Liver (tissue), 9 donors: ENCODE data around the gene RNLS. TPM values are rescaled to one million over a fixed set of nuclear protein-coding genes. Genes with fewer than 3 reads are reported as not detected.

Experiments used
- DNase-seq: peaks from one replicate; pipeline ENCODE4 v3.0.0-alpha.2; 2017; ENCODE audit warnings: low spot score
- H3K27ac ChIP-seq, 2 donors: one replicate each; pipeline ENCODE4 v1.7.0; 2013; ENCODE audit warnings: inconsistent platforms in 2 of 2, low read length in 2 of 2, control low read depth in 1 of 2, low read depth in 1 of 2, mild to moderate bottlenecking in 1 of 2
- H3K27me3 ChIP-seq, 4 donors: one replicate each; pipeline versions ENCODE4 v1.6.1 to v1.7.0; 2013; ENCODE audit warnings: low read length in 3 of 4, inconsistent platforms in 1 of 4, mild to moderate bottlenecking in 1 of 4, moderate library complexity in 1 of 4; ENCODE audit not compliant: control insufficient read depth in 4 of 4, insufficient read depth in 4 of 4
- H3K36me3 ChIP-seq, 4 donors: one replicate each; pipeline versions ENCODE4 v1.6.1 to v1.7.0; 2013; ENCODE audit warnings: low read length in 3 of 4, mild to moderate bottlenecking in 3 of 4, low read depth in 1 of 4, moderate library complexity in 1 of 4; ENCODE audit not compliant: control insufficient read depth in 4 of 4, insufficient read depth in 3 of 4
- H3K4me1 ChIP-seq, 4 donors: one replicate each; pipeline versions ENCODE4 v1.6.1 to v1.7.0; 2013; ENCODE audit warnings: low read length in 3 of 4, mild to moderate bottlenecking in 3 of 4, moderate library complexity in 1 of 4; ENCODE audit not compliant: control insufficient read depth in 4 of 4, insufficient read depth in 4 of 4
- H3K4me3 ChIP-seq, 3 donors: one replicate each; pipeline versions ENCODE4 v1.6.1 to v1.7.0; 2013; ENCODE audit warnings: low read length in 3 of 3, control low read depth in 1 of 3, low read depth in 1 of 3, mild to moderate bottlenecking in 1 of 3
- H3K9ac ChIP-seq, 2 donors: one replicate each; pipeline ENCODE4 v1.7.0; 2013; ENCODE audit warnings: low read length in 2 of 2, mild to moderate bottlenecking in 2 of 2, moderate library complexity in 2 of 2, control low read depth in 1 of 2, low read depth in 1 of 2
- H3K9me3 ChIP-seq, 4 donors: one replicate each; pipeline versions ENCODE4 v1.6.1 to v1.7.0; 2013; ENCODE audit warnings: low read length in 3 of 4; ENCODE audit not compliant: control insufficient read depth in 4 of 4
- EGR1 ChIP-seq, 2 donors: IDR thresholded peaks; 2 replicates each; pipeline ENCODE4 v1.6.1; 2016 to 2018; ENCODE audit warnings: antibody characterized with exemption in 2 of 2, low read depth in 2 of 2
- FOXA1 ChIP-seq: IDR thresholded peaks from 2 replicates; pipeline ENCODE4 v1.6.1; 2016; ENCODE audit warnings: antibody characterized with exemption
- GABPA ChIP-seq, 2 donors: IDR thresholded peaks in 1 of 2; conservative IDR thresholded peaks in 1 of 2; 2 replicates each; pipeline ENCODE4 v1.6.1; 2016; ENCODE audit warnings: antibody characterized with exemption in 2 of 2, mild to moderate bottlenecking in 1 of 2, moderate library complexity in 1 of 2
- HNF4A ChIP-seq, 2 donors: conservative IDR thresholded peaks; 2 replicates each; pipeline ENCODE4 v1.6.1; 2016; ENCODE audit warnings: antibody characterized with exemption in 2 of 2, mild to moderate bottlenecking in 2 of 2
- HNF4G ChIP-seq: IDR thresholded peaks from 2 replicates; pipeline ENCODE4 v1.6.1; 2016; ENCODE audit warnings: antibody characterized with exemption
- JUND ChIP-seq, 2 donors: IDR thresholded peaks; 2 replicates each; pipeline ENCODE4 v1.6.1; 2016; ENCODE audit warnings: antibody characterized with exemption in 2 of 2
- NR2F2 ChIP-seq: IDR thresholded peaks from 2 replicates; pipeline ENCODE4 v1.6.1; 2016; ENCODE audit warnings: antibody characterized with exemption
- RXRA ChIP-seq, 2 donors: IDR thresholded peaks; 2 replicates each; pipeline ENCODE4 v1.6.1; 2017 to 2018; ENCODE audit warnings: antibody characterized with exemption in 2 of 2, mild to moderate bottlenecking in 1 of 2
- SP1 ChIP-seq: IDR thresholded peaks from 2 replicates; pipeline ENCODE4 v1.6.1; 2018; ENCODE audit warnings: antibody characterized with exemption, mild to moderate bottlenecking
- TAF1 ChIP-seq: conservative IDR thresholded peaks from 2 replicates; pipeline ENCODE4 v1.6.1; 2016; ENCODE audit warnings: antibody characterized with exemption, mild to moderate bottlenecking
- YY1 ChIP-seq: IDR thresholded peaks from 2 replicates; pipeline ENCODE4 v1.6.1; 2016; ENCODE audit warnings: antibody characterized with exemption, mild to moderate bottlenecking
- WGBS: extraction: QIAGEN DNeasy Blood & Tissue Kit; methylation state at CpG from one replicate; pipeline ENCODE4 v1.1.7; 2013; 5-methylcytosine and 5-hydroxymethylcytosine counted together
- polyA plus RNA-seq, 2 donors: library from polyadenylated mRNA; stranded (reverse) in 1 of 2; unstranded in 1 of 2; fragments of 200-250 nt in 1 of 2; fragments of >200 nt in 1 of 2; fragmentation: Nextera tagmentation in 1 of 2; extraction: Ambion mirVana in 1 of 2; gene quantifications; one replicate each; pipeline versions ENCODE4 v1.2.1 to v1.2.3, GENCODE V29; 2013 to 2015
- total RNA-seq, 2 donors: library from RNA; depleted of rRNA; stranded (reverse); fragments of >200 nt; gene quantifications; one replicate each; pipeline ENCODE4 v1.2.3, GENCODE V29; 2014
- TF ChIP-seq, protein P1 (sequence below): fragments of 150-350 bp; IDR thresholded peaks from 2 replicates; pipeline ENCODE4 v1.5.1; 2017; ENCODE audit warnings: improper control_type of control experiment, low read depth, low read length; ENCODE audit not compliant: missing input control
- TF ChIP-seq, protein P2 (sequence below): IDR thresholded peaks from 2 replicates; pipeline ENCODE4 v1.6.1; 2016; ENCODE audit warnings: antibody characterized with exemption
- TF ChIP-seq, protein P3 (sequence below): IDR thresholded peaks from 2 replicates; pipeline ENCODE4 v1.6.1; 2016; ENCODE audit warnings: antibody characterized with exemption
- TF ChIP-seq, protein P4 (sequence below): IDR thresholded peaks from 2 replicates; pipeline ENCODE4 v1.6.1; 2016; ENCODE audit warnings: antibody characterized with exemption
- donor health status: healthy.
- donor health status: healthy.
- donor health status: healthy.
- donor health status: healthy.
- donor health status: healthy.

The RNLS gene
- total and polyA plus RNA-seq, 4 donors, result 4.1 to 12.4 (median 7.5) TPM

GRCh38 chr10:88238615-88238914 lies 344.6 kb downstream of the RNLS start:
- no peak overlapping the region for H3K4me3 ChIP-seq
- no peaks in the 10 kb centered on the region for H3K27me3 ChIP-seq
- peaks cover 0 to 19% (median 13%) of the 10 kb centered on the region in 4 donors for H3K4me1 ChIP-seq
- WGBS, result 89% methylated on average over 2 of the region's 2 CpGs
- TF ChIP-seq FOXA1, result no peak
- TF ChIP-seq HNF4A (conservative IDR thresholded peaks at IDR 0.05), result no peak
- no peak for TF ChIP-seq EGR1 (IDR thresholded peaks at IDR 0.05; ENCODE audit: low read depth in 2 of 2)
- TF ChIP-seq, protein P1, sequence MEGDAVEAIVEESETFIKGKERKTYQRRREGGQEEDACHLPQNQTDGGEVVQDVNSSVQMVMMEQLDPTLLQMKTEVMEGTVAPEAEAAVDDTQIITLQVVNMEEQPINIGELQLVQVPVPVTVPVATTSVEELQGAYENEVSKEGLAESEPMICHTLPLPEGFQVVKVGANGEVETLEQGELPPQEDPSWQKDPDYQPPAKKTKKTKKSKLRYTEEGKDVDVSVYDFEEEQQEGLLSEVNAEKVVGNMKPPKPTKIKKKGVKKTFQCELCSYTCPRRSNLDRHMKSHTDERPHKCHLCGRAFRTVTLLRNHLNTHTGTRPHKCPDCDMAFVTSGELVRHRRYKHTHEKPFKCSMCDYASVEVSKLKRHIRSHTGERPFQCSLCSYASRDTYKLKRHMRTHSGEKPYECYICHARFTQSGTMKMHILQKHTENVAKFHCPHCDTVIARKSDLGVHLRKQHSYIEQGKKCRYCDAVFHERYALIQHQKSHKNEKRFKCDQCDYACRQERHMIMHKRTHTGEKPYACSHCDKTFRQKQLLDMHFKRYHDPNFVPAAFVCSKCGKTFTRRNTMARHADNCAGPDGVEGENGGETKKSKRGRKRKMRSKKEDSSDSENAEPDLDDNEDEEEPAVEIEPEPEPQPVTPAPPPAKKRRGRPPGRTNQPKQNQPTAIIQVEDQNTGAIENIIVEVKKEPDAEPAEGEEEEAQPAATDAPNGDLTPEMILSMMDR, result no peak
- TF ChIP-seq NR2F2, result no peak
- no peak for TF ChIP-seq SP1
- H3K36me3 ChIP-seq, result no peaks in the 10 kb centered on the region
- no peaks in the 10 kb centered on the region for H3K9me3 ChIP-seq
- DNase-seq, result no peak
- H3K9ac ChIP-seq, result no peak overlapping the region
- no peak overlapping the region for H3K27ac ChIP-seq

DNA sequence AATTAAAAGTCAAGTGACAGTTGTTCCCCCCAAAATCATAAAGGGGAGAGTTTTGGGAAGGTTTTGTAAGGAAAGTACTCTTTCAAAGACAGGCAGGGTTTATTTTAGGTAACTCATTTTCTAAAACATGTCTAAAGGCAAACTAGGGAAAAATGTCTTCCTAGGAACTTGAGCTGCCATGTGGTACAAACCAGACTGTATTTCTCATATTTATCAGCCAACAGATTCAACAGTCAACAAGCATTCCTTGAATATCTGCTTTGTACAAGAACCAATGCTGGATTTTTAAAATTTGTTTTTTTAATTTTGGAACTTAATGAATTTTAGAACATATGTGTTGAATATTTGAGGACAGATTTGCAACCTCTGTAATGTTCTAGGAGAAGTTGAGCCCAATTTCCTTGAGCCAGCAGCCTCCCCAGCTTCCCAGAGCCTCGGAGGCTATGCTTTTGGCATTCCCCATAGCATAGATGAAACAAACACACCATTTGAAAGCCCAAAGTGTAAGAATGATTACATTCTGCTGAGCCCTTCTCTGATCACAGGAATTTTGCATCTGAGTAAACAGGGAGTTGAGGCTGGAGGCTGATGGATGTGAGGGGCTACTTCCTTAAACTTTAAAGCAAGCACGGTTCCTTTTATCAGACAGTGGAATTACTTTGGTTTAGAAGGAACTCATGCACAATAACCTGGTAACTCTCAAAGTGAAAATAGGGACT lies 345.1 kb downstream of the RNLS start:
- TF ChIP-seq JUND (IDR thresholded peaks at IDR 0.05) (no peak), HNF4A (conservative IDR thresholded peaks at IDR 0.05) (no peak), NR2F2 (no peak), SP1 (no peak), GABPA (IDR thresholded peaks at IDR 0.05 in 1 of 2, conservative IDR thresholded peaks at IDR 0.05 in 1 of 2) (no peak), EGR1 (IDR thresholded peaks at IDR 0.05; ENCODE audit: low read depth in 2 of 2) (no peak), TAF1 (no peak), HNF4G (no peak), YY1 (no peak), FOXA1 (no peak), RXRA (IDR thresholded peaks at IDR 0.05) (no peak)
- TF ChIP-seq, protein P1, result no peak
- TF ChIP-seq, protein P2, sequence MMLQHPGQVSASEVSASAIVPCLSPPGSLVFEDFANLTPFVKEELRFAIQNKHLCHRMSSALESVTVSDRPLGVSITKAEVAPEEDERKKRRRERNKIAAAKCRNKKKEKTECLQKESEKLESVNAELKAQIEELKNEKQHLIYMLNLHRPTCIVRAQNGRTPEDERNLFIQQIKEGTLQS, result no peak
- TF ChIP-seq, protein P3, sequence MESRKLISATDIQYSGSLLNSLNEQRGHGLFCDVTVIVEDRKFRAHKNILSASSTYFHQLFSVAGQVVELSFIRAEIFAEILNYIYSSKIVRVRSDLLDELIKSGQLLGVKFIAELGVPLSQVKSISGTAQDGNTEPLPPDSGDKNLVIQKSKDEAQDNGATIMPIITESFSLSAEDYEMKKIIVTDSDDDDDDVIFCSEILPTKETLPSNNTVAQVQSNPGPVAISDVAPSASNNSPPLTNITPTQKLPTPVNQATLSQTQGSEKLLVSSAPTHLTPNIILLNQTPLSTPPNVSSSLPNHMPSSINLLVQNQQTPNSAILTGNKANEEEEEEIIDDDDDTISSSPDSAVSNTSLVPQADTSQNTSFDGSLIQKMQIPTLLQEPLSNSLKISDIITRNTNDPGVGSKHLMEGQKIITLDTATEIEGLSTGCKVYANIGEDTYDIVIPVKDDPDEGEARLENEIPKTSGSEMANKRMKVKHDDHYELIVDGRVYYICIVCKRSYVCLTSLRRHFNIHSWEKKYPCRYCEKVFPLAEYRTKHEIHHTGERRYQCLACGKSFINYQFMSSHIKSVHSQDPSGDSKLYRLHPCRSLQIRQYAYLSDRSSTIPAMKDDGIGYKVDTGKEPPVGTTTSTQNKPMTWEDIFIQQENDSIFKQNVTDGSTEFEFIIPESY, result no peak
- TF ChIP-seq, protein P4, sequence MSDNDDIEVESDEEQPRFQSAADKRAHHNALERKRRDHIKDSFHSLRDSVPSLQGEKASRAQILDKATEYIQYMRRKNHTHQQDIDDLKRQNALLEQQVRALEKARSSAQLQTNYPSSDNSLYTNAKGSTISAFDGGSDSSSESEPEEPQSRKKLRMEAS, result no peak
- no peak for DNase-seq
- H3K27ac ChIP-seq, result no peak overlapping the region
- WGBS, result 79% methylated on average over 2 of the region's 2 CpGs
- H3K9me3 ChIP-seq, result no peaks in the 10 kb centered on the region
- no peak overlapping the region for H3K9ac ChIP-seq
- no peak overlapping the region for H3K4me3 ChIP-seq
- H3K27me3 ChIP-seq, result no peaks in the 10 kb centered on the region
- no peaks in the 10 kb centered on the region for H3K36me3 ChIP-seq
- H3K4me1 ChIP-seq, result peaks cover 0 to 14% (median 8%) of the 10 kb centered on the region in 4 donors
